ENCODE data around the gene TMEM132A.
"Not testable (repeated sequence)": the region's sequence is repeated elsewhere in the genome, so short reads cannot be mapped to it uniquely, and the experiment has no call there.

Gene TMEM132A

DNA sequence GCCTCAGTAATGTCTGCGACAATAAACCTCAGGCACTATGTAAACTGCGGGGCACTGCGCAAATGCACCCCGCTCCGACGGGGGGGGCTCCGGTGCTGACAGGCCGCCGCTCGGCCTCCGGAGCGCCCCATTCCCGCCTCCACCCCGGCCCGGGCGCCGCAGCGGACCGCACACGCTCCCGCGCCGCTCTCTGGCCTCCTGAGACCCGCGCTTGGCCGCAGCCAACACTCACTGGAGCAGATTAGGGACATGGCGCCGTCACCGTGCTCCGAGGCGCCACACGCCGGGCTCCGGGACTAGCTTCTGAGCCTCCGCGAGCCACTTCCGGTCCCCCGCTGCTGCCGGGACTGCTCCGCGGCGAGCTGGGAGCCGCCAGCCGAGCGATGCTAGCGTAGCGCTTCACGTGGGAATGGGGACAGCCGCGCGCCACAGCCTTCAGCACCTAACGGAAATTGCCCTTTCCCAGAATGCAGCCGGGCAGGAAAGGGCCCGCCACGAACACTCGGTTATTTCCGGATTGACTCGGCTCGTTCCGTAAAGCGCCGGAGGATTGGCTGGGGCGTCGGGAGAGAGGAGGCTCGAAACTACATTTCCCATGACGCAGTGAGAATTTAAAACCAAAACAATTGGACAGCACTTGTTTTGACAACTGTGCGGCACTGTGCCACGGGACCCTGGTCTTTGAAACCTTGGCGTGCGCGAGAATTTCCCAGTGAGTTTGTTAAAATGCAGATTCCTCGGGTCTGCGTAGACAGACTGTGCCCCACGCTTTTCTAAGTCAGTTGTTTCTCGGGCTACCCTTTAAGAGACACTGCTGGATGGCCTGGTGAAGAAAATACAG, 17.9 kb upstream of the TMEM132A start, which contains the start of gene PRPF19:
PRPF19 (minus strand) TSS at position 454 of the 841 bp plus-strand sequence; CDS start at position 251, 203 bp downstream.
- H3K4me2 ChIP-seq (ENCODE audit: low read length), result peak within 1 kb of the TSS; percentile 88
- H3K9me3 ChIP-seq (replicated peaks; ENCODE audit: low read length), result no peaks in the 10 kb centered on the region
- peak within 1 kb of the TSS; percentile 99 for H3K9ac ChIP-seq (ENCODE audit: low read depth, low read length)
- peaks cover 16% of the 10 kb centered on the region for H3K4me1 ChIP-seq (ENCODE audit: control insufficient read depth, insufficient read depth, low read length)
- peaks cover 25% of the 10 kb centered on the region for H3K27me3 ChIP-seq (ENCODE audit: control insufficient read depth, insufficient read depth, low read length)
- H3K4me3 ChIP-seq (ENCODE audit: low read length), result peak within 1 kb of the TSS; percentile 94
- peaks cover 23% of the 10 kb centered on the region for H3K36me3 ChIP-seq (ENCODE audit: insufficient read depth, low read length)

DNA sequence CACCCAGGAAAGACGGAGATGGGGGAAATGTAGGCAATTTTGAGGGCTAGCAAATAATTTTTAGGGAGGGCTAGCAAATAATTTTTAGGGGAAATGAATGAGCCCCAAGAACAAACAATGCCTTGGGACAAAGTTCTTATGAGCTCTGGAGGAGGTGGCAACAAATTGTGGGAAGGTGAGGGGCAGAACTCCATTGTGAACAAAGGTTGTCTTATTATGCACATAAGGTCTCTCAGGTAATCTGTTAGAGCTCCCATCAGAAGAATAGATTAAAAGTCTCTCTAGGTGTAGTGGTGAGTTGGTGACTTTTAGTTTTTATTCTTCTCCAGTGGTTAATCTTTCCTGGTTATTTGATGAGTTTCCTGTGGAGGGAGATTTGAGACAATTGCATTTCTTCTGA, 15.5 kb upstream of the TMEM132A start:
- Histone ChIP-seq H3K36me3 (ENCODE audit: insufficient read depth, low read length) (peaks cover under 1% of the 10 kb centered on the region), H3K4me3 (ENCODE audit: low read length) (no peak overlapping the region), H3K4me1 (ENCODE audit: control insufficient read depth, insufficient read depth, low read length) (peaks cover 21% of the 10 kb centered on the region), H3K4me2 (ENCODE audit: low read length) (no peak overlapping the region), H3K27me3 (ENCODE audit: control insufficient read depth, insufficient read depth, low read length) (peaks cover 28% of the 10 kb centered on the region), H3K9ac (ENCODE audit: low read depth, low read length) (no peak overlapping the region), H3K9me3 (replicated peaks; ENCODE audit: low read length) (no peaks in the 10 kb centered on the region)

DNA sequence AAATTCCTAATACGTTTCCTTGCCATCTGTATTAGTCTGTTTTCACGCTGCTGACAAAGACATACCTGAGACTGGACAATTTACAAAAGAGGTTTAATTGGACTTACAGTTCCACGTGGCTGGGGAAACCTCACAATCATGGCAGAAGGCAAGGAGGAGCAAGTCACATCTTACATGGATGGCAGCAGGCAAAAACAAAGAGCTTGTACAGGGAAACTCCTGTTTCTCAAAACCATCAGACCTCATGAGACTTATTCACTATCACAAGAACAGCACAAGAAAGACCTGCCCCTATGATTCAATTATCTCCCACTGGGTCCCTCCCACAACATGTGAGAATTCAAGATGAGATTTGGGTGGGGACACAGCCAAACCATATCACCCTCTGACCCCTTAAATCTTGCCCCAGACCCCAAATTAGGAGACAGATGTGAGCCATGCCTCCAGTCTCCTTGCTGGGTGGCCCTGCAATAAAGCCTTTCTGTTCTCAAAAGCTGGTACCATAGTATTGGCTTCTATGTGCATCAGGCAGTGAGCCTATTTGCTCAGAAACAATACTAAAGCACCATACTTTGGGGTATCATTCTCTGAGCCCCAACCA, 14.5 kb upstream of the TMEM132A start:
- not testable (repeated sequence) for H3K36me3 ChIP-seq (ENCODE audit: insufficient read depth, low read length); H3K4me3 ChIP-seq (ENCODE audit: low read length); H3K9me3 ChIP-seq (replicated peaks; ENCODE audit: low read length); H3K4me2 ChIP-seq (ENCODE audit: low read length); H3K9ac ChIP-seq (ENCODE audit: low read depth, low read length)
- Histone ChIP-seq H3K27me3 (ENCODE audit: control insufficient read depth, insufficient read depth, low read length) (peaks cover 28% of the 10 kb centered on the region), H3K4me1 (ENCODE audit: control insufficient read depth, insufficient read depth, low read length) (peaks cover 16% of the 10 kb centered on the region)

DNA sequence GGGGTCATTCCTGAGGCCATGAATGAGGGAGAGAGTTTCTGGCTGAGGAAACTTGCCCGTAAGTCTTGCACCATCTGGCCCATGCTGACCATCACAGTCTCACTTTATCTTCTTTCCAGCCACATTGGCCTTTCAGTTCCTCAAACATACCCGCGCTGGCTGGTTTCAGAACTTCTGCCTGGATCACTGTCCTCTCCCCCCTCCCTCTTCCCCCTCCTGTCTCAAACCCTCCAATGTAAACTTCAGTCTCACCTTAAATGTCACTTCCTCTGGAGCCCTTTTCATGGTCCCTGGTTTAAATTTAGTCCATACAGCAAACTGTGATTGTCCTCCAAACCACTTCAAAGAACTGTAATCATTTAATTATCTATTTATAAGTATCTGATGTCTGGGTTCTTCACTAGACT, 14.0 kb upstream of the TMEM132A start:
- Histone ChIP-seq H3K9me3 (replicated peaks; ENCODE audit: low read length) (no peaks in the 10 kb centered on the region), H3K27me3 (ENCODE audit: control insufficient read depth, insufficient read depth, low read length) (peaks cover 28% of the 10 kb centered on the region), H3K9ac (ENCODE audit: low read depth, low read length) (no peak overlapping the region), H3K4me3 (ENCODE audit: low read length) (no peak overlapping the region), H3K36me3 (ENCODE audit: insufficient read depth, low read length) (no peaks in the 10 kb centered on the region), H3K4me1 (ENCODE audit: control insufficient read depth, insufficient read depth, low read length) (peaks cover 11% of the 10 kb centered on the region), H3K4me2 (ENCODE audit: low read length) (no peak overlapping the region)

DNA sequence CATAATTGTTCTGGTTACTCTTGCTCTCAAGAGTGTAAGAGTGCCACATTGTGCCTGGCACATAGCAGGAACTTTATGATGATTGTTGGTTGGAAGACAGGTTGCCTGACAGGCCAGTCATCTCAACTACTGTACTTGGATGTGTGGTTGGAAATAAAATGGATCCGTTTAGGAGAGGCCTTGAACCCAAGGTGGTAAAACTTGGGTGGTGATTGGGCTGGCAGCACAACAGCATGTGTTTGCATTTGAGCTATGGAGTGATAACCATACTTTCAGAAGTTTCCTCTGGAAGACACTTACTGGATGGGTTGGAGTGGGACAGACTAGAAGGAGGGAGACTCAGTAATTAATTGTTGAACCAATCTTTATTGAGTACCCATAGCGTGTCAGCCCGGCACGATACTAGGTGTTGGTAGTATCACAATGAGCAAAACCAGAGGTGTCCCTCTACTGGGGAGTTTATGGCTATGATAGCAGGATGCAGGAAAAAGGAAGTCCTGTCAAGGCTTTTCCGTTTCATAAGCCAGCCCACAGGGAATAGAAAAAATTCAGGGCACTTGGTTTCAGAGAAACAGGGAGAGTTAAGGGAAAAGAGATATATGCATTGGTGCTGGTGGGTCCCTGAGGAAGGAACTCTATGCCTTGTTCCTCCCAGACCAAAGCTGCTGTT, 13.4 kb upstream of the TMEM132A start:
- Histone ChIP-seq H3K9me3 (replicated peaks; ENCODE audit: low read length) (no peaks in the 10 kb centered on the region), H3K9ac (ENCODE audit: low read depth, low read length) (no peak overlapping the region), H3K4me2 (ENCODE audit: low read length) (no peak overlapping the region), H3K4me1 (ENCODE audit: control insufficient read depth, insufficient read depth, low read length) (peaks cover 12% of the 10 kb centered on the region), H3K4me3 (ENCODE audit: low read length) (no peak overlapping the region), H3K27me3 (ENCODE audit: control insufficient read depth, insufficient read depth, low read length) (peaks cover 28% of the 10 kb centered on the region), H3K36me3 (ENCODE audit: insufficient read depth, low read length) (no peaks in the 10 kb centered on the region)

DNA sequence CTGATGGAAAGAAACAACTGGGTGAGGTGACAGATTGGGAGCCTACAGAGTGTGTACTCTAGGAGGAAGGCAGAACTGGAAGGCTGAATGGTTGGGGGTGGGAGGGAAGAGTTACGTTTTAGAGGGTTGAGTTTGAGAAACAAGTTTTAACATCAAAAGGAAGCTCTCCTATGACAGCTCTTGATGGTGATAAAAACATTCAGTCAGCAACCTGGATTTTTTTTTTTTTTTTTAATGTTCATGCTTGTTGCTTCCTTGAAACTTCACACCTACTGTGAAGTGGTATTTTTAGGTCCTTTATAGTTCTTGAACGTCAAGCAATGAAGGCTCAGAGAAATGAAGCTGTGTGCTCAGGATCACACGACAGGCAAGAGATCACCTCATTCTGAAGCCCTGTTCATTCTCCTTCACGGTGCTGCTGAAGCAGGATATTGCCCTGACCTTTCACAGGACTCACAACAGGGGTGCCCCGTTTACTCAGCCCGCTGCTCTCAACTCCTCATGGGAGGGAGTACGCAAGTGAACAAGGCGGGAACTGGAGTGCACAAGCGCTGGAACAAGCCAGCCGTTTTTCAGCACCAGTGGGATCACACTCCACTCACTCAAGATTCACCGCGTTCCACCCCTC, 11.9 kb upstream of the TMEM132A start:
- Histone ChIP-seq H3K4me3 (ENCODE audit: low read length) (no peak overlapping the region), H3K9ac (ENCODE audit: low read depth, low read length) (no peak overlapping the region), H3K27me3 (ENCODE audit: control insufficient read depth, insufficient read depth, low read length) (peaks cover 28% of the 10 kb centered on the region), H3K4me1 (ENCODE audit: control insufficient read depth, insufficient read depth, low read length) (peaks cover 10% of the 10 kb centered on the region), H3K9me3 (replicated peaks; ENCODE audit: low read length) (no peaks in the 10 kb centered on the region), H3K36me3 (ENCODE audit: insufficient read depth, low read length) (no peaks in the 10 kb centered on the region), H3K4me2 (ENCODE audit: low read length) (no peak overlapping the region)

DNA sequence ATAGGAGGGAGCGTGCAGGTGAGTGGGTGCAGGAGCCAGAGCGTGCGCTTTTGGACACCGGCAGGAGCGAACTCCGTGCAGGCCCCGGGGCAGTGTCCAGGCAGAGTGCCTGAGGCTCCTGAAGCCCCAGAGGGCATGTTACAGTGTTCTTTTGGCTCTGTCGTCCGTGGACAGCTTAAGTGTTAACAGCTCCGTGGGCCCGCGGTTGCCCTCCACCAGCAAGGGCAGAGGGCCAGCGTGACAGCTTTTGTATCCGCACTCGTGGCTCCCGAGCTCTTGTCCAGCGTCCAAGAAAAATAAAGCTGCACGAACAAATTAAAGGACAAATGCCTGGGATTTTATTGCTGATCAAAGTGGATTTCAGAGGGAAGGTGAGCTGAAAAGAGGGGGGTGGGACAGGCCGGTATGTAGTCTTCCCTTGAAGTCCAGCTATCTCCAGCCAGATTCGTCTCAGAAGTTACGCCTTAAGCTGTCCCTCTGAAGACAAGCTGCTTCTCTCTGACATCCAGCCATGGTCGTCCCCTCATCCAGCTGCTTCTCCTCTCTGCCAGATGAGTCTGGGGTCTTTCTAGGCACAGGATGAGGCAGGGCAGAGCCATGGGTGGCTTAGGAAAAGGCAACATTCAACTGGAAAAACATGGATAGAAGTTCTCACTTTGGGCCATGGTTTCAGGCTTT, 11.3 kb upstream of the TMEM132A start:
- peak overlapping the region; percentile 68 for H3K4me3 ChIP-seq (ENCODE audit: low read length)
- no peaks in the 10 kb centered on the region for H3K9me3 ChIP-seq (replicated peaks; ENCODE audit: low read length)
- peaks cover 10% of the 10 kb centered on the region for H3K4me1 ChIP-seq (ENCODE audit: control insufficient read depth, insufficient read depth, low read length)
- no peaks in the 10 kb centered on the region for H3K36me3 ChIP-seq (ENCODE audit: insufficient read depth, low read length)
- H3K9ac ChIP-seq (ENCODE audit: low read depth, low read length), result peak overlapping the region; percentile 82
- H3K27me3 ChIP-seq (ENCODE audit: control insufficient read depth, insufficient read depth, low read length), result peaks cover 28% of the 10 kb centered on the region
- peak overlapping the region; percentile 77 for H3K4me2 ChIP-seq (ENCODE audit: low read length)

DNA sequence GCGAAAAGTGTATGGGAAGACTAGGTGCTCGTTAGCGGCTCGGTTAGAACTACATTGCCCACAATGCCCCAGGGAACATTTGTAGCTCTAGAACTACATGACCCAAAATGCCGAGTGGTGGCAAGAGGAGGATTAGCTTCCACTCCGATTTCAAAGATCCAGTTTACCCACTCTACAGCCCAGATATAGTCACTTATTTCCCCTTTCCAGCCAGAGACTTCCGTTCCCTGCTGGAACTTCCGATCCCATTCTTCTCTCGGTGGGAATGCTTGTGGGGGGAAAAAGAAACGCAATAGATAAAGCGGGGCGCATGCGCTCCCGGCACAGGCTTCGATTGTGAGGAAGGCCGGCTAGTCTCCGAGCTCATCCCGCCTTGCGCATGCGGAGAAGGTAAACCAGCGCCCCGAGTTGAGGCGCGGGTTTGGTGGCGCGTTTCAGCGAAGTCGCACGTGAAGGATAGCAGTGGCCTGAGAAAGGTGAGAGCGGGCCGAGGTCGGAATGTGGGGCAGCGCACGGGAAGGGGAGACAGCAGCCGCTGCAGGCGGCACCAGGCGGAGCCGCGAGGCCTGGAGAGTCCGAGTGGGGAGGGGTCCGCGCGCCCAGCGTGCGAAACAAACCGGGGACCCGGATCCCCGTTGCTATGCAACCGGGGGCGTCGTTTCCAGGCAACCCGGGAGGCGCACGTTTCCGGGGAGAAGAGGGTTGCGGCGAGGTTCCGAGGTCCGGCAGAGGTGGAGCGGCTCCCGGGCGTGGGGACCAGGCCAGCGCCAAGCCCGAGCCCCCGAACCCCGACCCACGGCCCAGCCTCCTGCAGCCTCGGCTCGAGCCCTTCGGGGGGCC, 10.2 kb upstream of the TMEM132A start, which contains the start of gene TMEM109:
TMEM109 (plus strand) TSS at position 366 of the 840 bp plus-strand sequence. CDS start 5,536 bp downstream, outside the sequence.
- H3K4me3 ChIP-seq (ENCODE audit: low read length), result peak within 1 kb of the TSS; percentile 68
- peak within 1 kb of the TSS; percentile 77 for H3K4me2 ChIP-seq (ENCODE audit: low read length)
- no peaks in the 10 kb centered on the region for H3K9me3 ChIP-seq (replicated peaks; ENCODE audit: low read length)
- no peaks in the 10 kb centered on the region for H3K36me3 ChIP-seq (ENCODE audit: insufficient read depth, low read length)
- H3K9ac ChIP-seq (ENCODE audit: low read depth, low read length), result peak within 1 kb of the TSS; percentile 82
- peaks cover 17% of the 10 kb centered on the region for H3K4me1 ChIP-seq (ENCODE audit: control insufficient read depth, insufficient read depth, low read length)
- peaks cover 21% of the 10 kb centered on the region for H3K27me3 ChIP-seq (ENCODE audit: control insufficient read depth, insufficient read depth, low read length)

DNA sequence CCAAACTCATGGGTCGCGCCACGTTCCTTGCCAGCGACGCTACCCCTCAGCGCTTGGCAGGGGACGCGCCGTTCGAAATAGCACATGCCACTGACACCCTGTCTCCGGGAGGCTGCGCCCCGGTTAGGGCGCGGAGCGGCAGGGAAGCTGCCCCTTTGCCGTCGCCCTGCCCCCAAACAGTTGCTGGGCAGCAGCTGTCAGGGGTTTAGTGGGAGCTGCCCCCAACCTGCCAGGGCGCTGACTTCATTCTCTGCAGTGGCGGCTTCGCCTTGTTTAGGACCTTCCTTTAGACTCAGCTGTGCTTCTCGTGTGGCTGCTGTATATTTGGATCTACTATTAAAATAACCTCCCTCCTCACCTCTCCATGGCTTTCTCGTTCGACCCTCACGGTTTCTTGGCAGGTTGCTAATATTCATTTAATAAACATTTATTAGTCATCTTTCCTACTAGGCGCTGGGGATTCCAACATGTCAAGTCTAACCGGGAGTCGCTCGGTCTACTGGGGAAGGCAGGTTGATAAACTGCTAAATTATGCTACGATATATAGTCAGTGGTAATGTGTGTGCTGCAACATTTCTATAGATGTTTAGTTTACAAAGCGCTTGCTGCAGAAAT, 9.5 kb upstream of the TMEM132A start:
- peaks cover 17% of the 10 kb centered on the region for H3K27me3 ChIP-seq (ENCODE audit: control insufficient read depth, insufficient read depth, low read length)
- peaks cover 20% of the 10 kb centered on the region for H3K4me1 ChIP-seq (ENCODE audit: control insufficient read depth, insufficient read depth, low read length)
- H3K36me3 ChIP-seq (ENCODE audit: insufficient read depth, low read length), result no peaks in the 10 kb centered on the region
- peak overlapping the region; percentile 82 for H3K9ac ChIP-seq (ENCODE audit: low read depth, low read length)
- peak overlapping the region; percentile 77 for H3K4me2 ChIP-seq (ENCODE audit: low read length)
- peak overlapping the region; percentile 68 for H3K4me3 ChIP-seq (ENCODE audit: low read length)
- no peaks in the 10 kb centered on the region for H3K9me3 ChIP-seq (replicated peaks; ENCODE audit: low read length)

All from skeletal muscle satellite cell (primary cell).